K562 treated with DMSO at 1 percent for 12 hours (cell line): Measurements from ENCODE around the gene NCBP2. TPM values are rescaled to one million over a fixed set of nuclear protein-coding genes. Genes with fewer than 3 reads are reported as not detected.

Experiments
- total RNA-seq: library from RNA; unstranded; fragments of 300-600 nt; gene quantifications from 2 replicates; pipeline ENCODE4 v1.2.3, GENCODE V29; 2022; ENCODE audit not compliant: insufficient read depth

Gene NCBP2
- 31.5 and 62.3 TPM in 2 replicates for total RNA-seq

GRCh38 chr3:196942226-196942914, at the start of gene NCBP2:
Gene NCBP2, minus strand, starts transcription at chr3:196942528. Its CDS starts 25 bp downstream, at chr3:196942503.

DNA sequence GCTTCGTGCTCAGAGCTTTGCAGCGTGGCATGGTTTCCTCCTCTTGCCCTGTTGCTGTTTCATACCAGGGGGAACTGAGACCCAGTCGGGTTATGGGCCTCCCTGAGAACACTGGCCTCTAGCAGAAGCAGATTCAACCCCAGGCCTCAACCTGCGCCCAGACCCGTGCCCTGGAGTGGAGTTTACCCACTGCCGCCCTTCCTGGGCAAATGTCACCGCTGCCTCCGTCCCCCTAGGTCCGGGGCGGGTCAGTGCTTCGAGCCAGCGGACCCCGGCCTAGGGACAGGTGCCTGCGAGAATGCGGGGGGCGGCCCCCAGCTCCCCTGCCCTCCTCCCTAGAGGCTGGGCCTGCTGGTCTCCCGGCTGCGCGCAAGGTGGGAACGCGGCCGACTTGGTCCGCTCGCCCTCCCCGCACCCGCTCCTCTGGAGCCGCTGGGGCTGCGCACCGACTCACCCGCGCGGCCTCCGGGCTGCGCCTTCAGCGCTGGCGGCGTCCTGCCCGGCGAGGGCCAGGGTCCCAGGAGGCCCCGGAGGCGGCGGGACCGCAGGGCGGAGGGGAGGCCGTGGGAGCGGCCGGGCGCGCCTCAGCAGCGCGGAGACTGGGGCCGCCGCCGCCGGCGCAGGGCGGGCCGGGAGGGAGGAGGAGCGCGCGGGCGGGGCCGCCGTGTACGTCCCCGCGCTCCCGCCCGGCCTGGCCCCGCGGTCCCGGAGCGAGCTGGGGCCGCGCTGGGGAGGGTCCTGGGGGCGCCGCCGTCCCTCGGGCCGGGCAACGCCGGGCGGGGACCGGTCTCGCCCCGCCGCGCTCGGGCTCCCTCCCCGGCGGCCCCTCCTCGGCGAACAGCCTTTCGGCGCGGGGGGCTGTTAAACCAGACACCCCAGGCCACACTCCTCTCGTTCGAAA, 26.2 kb upstream of the NCBP2 start, which contains the start of gene PIGZ:
Gene PIGZ (minus strand): TSS at position 601 of the 901 bp plus-strand sequence. CDS start 16,802 bp downstream, outside the sequence.

Other genes starting within 250 kb of the NCBP2 start
- gene CEP19, start 230.3 kb downstream of the NCBP2 start, total RNA-seq = 2.8 and 4.8 TPM in 2 replicates
- 28.6 and 38.1 TPM in 2 replicates for gene PIGX, start 230.2 kb downstream of the NCBP2 start, total RNA-seq
- gene PAK2, start 202.7 kb downstream of the NCBP2 start, total RNA-seq = 9.5 and 36.4 TPM in 2 replicates
- gene SENP5, start 74.6 kb downstream of the NCBP2 start, total RNA-seq = 8.2 and 31.3 TPM in 2 replicates
- 1.5 and 3.6 TPM in 2 replicates for gene PIGZ, start 26.3 kb upstream of the NCBP2 start, total RNA-seq
- gene MELTF, start 87.3 kb upstream of the NCBP2 start, total RNA-seq = 5.6 and 9.2 TPM in 2 replicates